ENCODE data around the gene SLC9A2.

The SLC9A2 gene

DNA sequence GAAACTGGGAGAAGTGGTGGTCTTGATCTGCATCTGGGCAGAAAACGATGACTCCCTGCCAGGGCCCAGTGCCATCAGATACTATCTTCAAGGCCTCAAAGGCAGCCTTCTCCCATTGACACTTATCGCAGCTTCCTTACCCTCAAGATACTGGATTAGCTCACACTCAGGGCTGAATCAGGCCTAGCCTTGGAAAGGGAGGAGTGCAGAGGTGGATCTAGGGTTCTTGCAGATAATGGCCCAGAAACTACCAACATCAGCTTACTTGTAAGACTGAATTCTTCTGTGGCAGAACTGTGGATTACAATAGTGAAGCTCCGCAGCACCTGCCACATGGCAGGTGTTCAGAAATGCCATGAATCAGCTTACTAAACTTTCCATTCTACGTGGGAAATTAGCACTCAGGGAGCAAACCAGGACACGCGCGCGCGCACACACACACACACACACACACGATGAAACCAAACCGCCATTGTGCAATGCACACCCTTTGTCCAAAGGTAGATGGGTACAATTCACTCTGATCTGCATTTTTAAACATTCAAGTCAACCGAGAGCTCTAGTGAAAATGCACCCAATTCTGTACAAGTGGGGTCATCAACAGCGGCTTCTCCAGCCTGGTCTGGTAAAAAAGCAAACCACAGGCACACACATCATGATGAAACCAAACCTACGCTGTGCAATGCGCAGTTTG is 116.2 kb downstream of the SLC9A2 start:
- DNase-seq = peak; percentile 56

DNA sequence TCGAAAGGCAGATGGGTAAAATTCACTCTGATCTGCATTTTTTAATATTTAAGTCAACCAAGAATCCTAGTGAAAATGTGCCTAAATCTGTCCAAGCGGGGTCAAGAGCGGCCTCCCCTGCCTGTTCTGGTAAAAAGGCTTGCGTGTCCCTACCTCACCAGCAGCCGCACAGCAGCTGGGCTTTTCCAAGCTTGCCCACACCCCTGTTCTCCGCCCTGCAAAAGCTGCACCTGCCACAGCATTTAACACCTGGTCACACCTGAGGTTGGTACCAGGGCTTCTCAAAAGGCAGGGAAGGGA is 116.7 kb downstream of the SLC9A2 start:
- DNase-seq = no peak

DNA sequence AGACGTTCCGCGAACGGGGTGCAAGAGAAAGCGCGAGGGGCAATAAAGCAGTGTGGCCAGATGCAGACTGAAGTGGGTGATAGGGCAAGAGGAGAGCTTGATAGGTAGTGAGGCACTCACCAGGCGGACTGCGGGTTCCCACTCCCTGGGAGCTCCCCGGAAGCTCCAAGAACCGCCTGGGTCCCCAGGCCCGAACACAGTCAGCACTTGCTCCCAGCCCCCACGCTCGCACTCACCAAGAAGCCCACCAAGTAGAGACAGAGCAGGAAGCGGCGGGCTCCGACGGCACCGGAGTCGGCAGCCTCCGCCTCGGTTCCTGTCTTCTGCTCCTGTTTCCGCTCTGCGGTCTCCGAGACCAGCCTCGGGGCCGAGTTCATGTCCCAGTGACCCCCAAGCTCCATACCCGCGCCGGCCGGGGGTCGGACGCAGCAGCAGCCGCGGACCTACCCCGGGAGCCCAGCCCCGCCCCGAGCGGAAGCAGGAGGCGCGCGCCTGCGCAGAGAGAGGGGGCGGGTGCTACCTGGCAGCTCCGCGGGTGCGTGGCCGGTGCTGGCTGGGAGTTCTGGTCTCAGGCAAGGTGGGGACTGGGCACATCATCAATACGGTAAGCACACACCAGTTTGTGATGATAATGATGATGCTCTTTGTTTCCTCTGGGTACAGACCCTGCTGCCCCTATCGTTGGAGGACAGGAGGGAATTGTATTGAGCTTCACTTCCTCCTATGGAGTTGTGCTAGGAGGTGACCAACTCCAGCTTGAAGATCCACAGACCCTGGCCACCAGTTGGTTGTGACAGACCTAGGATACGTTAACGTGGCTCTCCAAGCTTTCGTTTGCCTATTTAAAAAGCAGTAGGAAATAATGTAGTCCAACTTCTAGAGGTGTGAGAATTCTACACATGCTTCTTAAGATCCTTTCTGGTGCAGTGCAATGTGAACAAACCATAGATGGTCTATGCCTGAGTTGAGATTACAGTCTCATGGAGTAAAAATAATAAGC is 117.4 kb downstream of the SLC9A2 start:
- peak; percentile 87 for DNase-seq

DNA sequence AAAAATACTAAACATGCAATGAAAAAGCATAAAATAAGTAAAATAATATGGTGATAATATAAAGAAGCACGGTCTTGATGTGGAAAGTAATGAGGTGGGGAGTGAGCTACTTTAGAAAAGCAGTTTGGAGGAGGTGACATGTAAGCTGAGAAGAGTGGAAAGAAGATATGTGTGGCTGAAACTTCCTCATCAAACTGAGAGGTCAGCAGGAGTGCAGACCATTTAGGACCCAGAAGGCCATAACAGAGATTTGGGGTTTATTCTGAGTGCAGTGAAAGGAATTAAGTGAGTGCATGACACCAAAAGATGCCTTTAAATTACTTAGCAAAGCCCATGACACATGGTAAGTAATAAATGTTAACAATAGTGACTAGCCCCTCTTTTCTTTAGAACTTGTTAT is 118.1 kb downstream of the SLC9A2 start:
- DNase-seq = peak; percentile 6

DNA sequence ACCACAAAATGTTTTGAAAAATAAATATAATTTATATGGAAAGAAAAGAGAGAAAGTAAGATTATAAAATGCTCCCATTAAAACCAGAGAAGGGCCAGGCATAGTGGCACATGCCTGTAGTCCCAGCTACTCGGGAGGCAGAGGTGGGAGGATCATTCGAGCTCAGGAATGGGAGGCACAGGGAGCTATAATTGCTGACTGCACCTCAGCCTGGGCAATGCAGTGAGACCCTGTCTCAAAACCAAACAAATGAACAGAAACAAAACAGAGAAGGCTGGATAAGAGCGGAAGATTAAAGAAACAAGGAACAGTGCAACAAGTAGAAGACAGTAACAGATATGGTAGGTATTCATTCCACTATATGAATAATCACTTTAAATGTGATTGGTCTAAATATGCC is 123.9 kb downstream of the SLC9A2 start:
- DNase-seq = no peak

DNA sequence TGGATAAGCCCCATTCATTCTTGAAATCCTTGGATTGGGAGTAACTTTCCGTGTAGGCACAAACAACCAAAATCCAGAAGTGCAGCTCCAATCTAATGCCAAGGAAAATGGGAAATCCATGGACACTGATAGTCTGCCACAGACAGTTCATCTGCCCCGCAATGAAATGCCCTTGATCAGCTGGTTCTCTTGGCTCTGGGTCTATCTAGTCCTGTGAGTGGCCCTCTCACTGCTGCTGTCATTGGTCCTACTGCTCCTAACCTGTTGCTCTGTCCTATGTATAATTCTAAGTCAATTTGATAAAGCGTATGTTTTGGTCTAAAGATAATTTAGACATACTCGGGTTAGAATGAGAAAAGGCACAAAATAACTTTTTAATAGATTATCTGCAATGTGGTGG is 128.8 kb downstream of the SLC9A2 start:
- no peak for DNase-seq

DNA sequence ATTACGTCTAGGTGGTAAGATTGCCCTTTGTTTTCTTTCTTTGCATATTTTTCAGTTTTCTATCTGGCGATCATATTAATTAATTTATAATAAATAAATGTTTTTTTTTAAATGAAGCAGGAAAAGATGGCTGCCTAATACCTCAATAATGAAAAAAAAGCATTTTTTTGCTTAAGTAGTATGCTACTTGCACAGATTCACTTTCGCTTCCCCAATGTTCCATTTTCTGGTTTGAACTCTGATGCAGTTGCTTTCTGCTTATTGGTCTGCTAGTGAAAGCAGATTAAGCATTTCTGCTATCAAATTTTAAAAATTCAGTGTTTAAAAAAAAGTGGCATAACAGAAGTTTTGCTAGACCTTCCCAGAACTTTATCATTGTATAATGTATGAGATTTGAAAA is 130.6 kb downstream of the SLC9A2 start:
- no peak for DNase-seq

DNA sequence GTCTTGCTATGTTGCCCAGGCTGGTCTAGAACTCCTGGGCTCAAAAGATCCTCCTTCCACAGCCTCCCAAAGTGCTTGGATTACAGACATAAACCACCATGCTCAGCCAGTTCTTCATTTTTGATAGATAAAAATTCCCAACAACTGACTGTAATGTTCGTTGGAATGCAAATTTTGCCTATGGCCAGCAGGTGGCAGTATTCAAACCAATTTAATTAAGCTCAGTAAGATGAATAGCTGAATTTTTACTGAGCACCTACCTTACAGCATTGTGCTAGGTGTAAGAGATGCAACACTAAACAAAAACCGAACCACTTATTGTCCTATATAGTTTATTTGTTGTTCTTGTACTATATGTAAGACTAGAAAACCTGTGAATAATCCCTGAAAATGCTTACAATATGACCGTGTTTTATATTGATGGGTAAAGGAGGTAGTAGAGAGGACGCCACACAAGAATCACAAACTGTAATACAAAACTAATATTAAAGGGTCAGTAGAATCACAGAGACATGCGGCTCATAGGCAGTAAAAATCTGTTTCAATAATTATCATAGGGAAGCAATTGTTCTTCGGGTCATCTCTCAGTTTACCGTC is 134.3 kb downstream of the SLC9A2 start:
- DNase-seq = peak; percentile 83

DNA sequence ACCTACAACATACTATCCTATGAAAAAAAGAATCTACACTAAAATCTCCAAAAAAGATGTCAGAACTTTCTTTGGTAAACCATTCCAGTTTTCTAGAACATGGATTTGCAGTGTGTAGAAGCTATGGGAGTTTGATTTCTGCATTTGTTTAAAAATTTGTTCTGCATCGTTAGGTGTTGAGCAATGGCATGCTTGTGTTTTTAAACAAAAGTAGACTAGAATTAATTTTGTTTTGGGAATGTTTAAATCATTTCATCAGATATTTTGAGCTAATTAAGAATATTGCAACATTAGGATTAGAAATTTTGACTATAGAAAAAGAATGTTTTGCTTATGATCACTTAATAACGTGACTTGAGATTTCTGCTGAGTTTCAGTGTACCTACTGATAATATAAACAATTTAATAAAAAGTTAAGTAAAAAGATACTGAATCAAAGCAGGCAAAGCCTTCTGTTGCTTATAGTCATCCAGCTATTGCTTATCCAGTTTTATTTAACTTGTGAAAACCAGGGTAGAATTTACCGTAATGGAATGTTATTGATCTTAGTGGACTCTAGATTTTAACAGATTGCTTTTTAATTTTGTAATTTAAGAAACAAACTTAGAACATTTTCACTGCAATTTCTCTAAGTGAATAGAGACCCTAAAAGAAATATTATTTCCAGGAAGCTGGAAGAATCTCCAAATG is 135.2 kb downstream of the SLC9A2 start:
- no peak for DNase-seq

DNA sequence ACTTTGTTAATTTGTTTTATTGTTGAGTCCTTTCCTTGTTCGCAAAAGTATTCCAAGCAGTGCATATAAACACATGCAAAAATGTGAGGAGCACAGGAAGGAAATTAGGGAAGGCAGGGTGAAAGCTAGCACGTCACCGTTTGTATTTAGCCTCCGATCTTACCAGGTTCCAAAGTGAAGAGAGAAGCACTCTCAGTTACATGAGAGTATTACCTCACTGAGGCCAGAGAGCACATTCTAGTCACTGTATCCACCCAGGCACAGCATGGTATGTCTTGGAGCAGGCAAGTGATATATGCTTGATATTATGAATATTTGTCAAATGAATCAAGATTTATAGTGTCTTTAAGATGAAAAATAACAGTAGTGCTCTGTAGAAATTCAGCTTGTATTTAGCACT is 135.9 kb downstream of the SLC9A2 start:
- no peak for DNase-seq

DNA sequence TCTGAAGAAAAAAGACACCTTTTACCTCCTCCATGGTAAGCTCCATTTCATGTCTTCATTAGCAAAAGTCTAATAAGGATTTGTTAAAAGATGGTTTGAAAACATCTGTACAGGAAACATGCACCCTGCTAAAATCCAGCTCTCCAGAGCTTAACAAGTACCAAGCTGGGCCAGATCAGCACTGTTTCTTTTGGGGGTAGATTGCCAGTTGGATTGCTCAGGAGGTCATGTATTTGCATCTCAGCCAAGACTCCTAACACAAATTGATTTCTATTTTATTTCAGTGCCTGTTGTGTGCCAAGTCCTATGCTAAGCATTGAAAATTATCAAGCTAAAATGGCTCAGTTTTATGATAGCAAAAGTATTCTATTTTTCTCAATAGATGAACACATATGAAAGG is 139.1 kb downstream of the SLC9A2 start:
- DNase-seq = no peak
